RWPE2 (cell line): ENCODE data around the gene LRRIQ1.

Experiments used
- ATAC-seq: fragments of 200-7000 bp; cut with Tn5 transposase; 3 replicates; pipeline ENCODE4 v1.9.1; 2021; ENCODE audit warnings: low read depth
- DNase-seq: peaks from one replicate; pipeline ENCODE4 v3.0.0-alpha.2; 2020; ENCODE audit warnings: low spot score
- H3K27ac ChIP-seq: fragments of 450-650 bp; 2 replicates; pipeline ENCODE4 v1.5.1; 2017; ENCODE audit warnings: mild to moderate bottlenecking; ENCODE audit not compliant: poor library complexity, severe bottlenecking
- H3K27me3 ChIP-seq: fragments of 250-450 bp; sonication (Bioruptor Pico); 2 replicates; pipeline ENCODE4 v1.5.1; 2021; ENCODE audit warnings: mild to moderate bottlenecking, moderate library complexity; ENCODE audit not compliant: insufficient read depth, poor library complexity, severe bottlenecking
- H3K36me3 ChIP-seq: fragments of 250-450 bp; sonication (Bioruptor Pico); 2 replicates; pipeline ENCODE4 v1.5.1; 2020; ENCODE audit warnings: low read depth, mild to moderate bottlenecking, moderate library complexity
- H3K4me1 ChIP-seq: fragments of 250-450 bp; sonication (Bioruptor Pico); 2 replicates; pipeline ENCODE4 v1.5.1; 2021; ENCODE audit warnings: mild to moderate bottlenecking, moderate library complexity; ENCODE audit not compliant: insufficient read depth, poor library complexity, severe bottlenecking
- H3K4me3 ChIP-seq: fragments of 250-450 bp; sonication (Bioruptor Pico); 2 replicates; pipeline ENCODE4 v1.5.1; 2021; ENCODE audit warnings: mild to moderate bottlenecking, moderate library complexity; ENCODE audit not compliant: severe bottlenecking
- H3K9me3 ChIP-seq: fragments of 250-450 bp; sonication (Bioruptor Pico); 2 replicates; pipeline ENCODE4 v1.5.1; 2021; ENCODE audit warnings: mild to moderate bottlenecking, moderate library complexity; ENCODE audit not compliant: severe bottlenecking
- CTCF ChIP-seq: fragments of 450-650 bp; IDR thresholded peaks from one replicate; pipeline ENCODE4 v1.5.1; 2017; ENCODE audit warnings: mild to moderate bottlenecking, moderate library complexity; ENCODE audit not compliant: poor library complexity, severe bottlenecking

Gene LRRIQ1

GRCh38 chr12:85092814-85093370 is 56.7 kb downstream of the LRRIQ1 start:
- no peaks in the 10 kb centered on the region for H3K9me3 ChIP-seq
- H3K27ac ChIP-seq, result no peak overlapping the region
- no peaks in the 10 kb centered on the region for H3K4me1 ChIP-seq
- TF ChIP-seq CTCF, result no peak
- H3K27me3 ChIP-seq, result no peaks in the 10 kb centered on the region
- peak; percentile 70 for ATAC-seq
- H3K36me3 ChIP-seq, result no peaks in the 10 kb centered on the region
- no peak overlapping the region for H3K4me3 ChIP-seq
- DNase-seq, result no peak

- DNase-seq (no peak), ATAC-seq (no peak)
- H3K36me3 ChIP-seq, result no peaks in the 10 kb centered on the region
- no peak for TF ChIP-seq CTCF
- no peak overlapping the region for H3K27ac ChIP-seq
- H3K27me3 ChIP-seq, result no peaks in the 10 kb centered on the region
- H3K9me3 ChIP-seq, result no peaks in the 10 kb centered on the region
- H3K4me1 ChIP-seq, result no peaks in the 10 kb centered on the region
- no peak overlapping the region for H3K4me3 ChIP-seq
These were observed 59.4 kb downstream of the LRRIQ1 start for GRCh38 chr12:85095501-85095900.

GRCh38 chr12:85130646-85131045 is 94.5 kb downstream of the LRRIQ1 start:
- Histone ChIP-seq H3K4me1 (no peaks in the 10 kb centered on the region), H3K9me3 (no peaks in the 10 kb centered on the region), H3K36me3 (no peaks in the 10 kb centered on the region), H3K4me3 (no peak overlapping the region), H3K27me3 (no peaks in the 10 kb centered on the region), H3K27ac (no peak overlapping the region)
- no peak for TF ChIP-seq CTCF
- ATAC-seq (no peak), DNase-seq (no peak)

- DNase-seq (no peak), ATAC-seq (no peak)
- Histone ChIP-seq H3K27me3 (no peaks in the 10 kb centered on the region), H3K27ac (no peak overlapping the region), H3K36me3 (no peaks in the 10 kb centered on the region), H3K4me3 (no peak overlapping the region), H3K9me3 (no peaks in the 10 kb centered on the region), H3K4me1 (no peaks in the 10 kb centered on the region)
- no peak for TF ChIP-seq CTCF
These were observed 102.7 kb downstream of the LRRIQ1 start for GRCh38 chr12:85138833-85139232.

GRCh38 chr12:85147331-85147730 is 111.2 kb downstream of the LRRIQ1 start:
- Histone ChIP-seq H3K9me3 (no peaks in the 10 kb centered on the region), H3K4me1 (no peaks in the 10 kb centered on the region), H3K27me3 (no peaks in the 10 kb centered on the region), H3K36me3 (no peaks in the 10 kb centered on the region), H3K27ac (no peak overlapping the region), H3K4me3 (no peak overlapping the region)
- ATAC-seq, result no peak
- DNase-seq, result no peak
- TF ChIP-seq CTCF, result no peak
